ENCODE results near the gene PDE6B. TPM values are rescaled to one million over a fixed set of nuclear protein-coding genes. Genes with fewer than 3 reads are reported as not detected.

Gene PDE6B
- total RNA-seq, 1 experiment from 2014 or later, result 10.8 TPM

DNA sequence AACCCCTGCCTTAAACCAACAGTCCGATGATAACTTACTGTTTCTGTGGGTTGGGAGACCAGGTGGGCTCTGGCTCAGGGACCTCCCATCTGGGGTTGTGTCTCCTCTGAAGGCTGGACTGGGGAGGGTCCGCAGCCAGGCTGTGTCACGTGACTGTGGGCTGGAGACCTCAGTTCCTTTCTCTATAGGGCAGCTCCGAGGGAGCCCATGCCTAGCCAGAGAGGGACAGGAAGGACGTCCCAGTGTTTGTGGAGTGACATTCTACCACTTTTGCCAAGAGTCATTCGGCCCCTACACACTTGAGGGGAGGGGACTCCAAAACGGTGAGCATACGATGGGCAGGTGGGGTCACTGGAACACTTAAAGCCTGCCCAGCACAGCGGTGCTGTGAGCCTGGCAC, 84.7 kb downstream of the PDE6B start:
- Histone ChIP-seq H3K4me1 (ENCODE audit: insufficient read depth, low read length) (no peaks in the 10 kb centered on the region), H3K23ac (ENCODE audit: insufficient read length, low read depth, low read length) (no peak overlapping the region), H3K14ac (ENCODE audit: insufficient read depth, low read length) (no peak overlapping the region), H3K4me2 (ENCODE audit: insufficient read depth, insufficient read length, low read length) (no peak overlapping the region), H2AK5ac (ENCODE audit: insufficient read length, low read length) (no peak overlapping the region), H2BK15ac (ENCODE audit: low read depth, low read length) (no peak overlapping the region), H4K20me1 (ENCODE audit: control insufficient read depth, insufficient read depth, insufficient read length) (peaks cover 4% of the 10 kb centered on the region), H2BK120ac (ENCODE audit: low read depth, low read length, poor library complexity, severe bottlenecking) (no peak overlapping the region), H2BK20ac (ENCODE audit: low read depth, low read length, poor library complexity, severe bottlenecking) (no peak overlapping the region), H3K27me3 (ENCODE audit: insufficient read depth, low read length) (no peaks in the 10 kb centered on the region; the same call in 1 of the 2 replicates), H3K27ac (ENCODE audit: insufficient read length, low read depth, low read length) (no peak overlapping the region), H3K9me3 (ENCODE audit: control insufficient read depth, low read depth, low read length) (no peaks in the 10 kb centered on the region), H3K23me2 (ENCODE audit: insufficient read length, low read depth, low read length, poor library complexity, severe bottlenecking) (no peaks in the 10 kb centered on the region), H4K5ac (ENCODE audit: insufficient read length, low read depth, low read length) (no peak overlapping the region), H3K79me2 (ENCODE audit: insufficient read depth, low read length) (peaks cover 46% of the 10 kb centered on the region; the same call in 1 of the 2 replicates), H2BK12ac (ENCODE audit: insufficient read length, low read depth, low read length) (no peak overlapping the region), H3T11ph (ENCODE audit: low read length) (no peak overlapping the region), H3K9ac (ENCODE audit: extremely low read depth, insufficient read length, low read length) (no peak overlapping the region), H3K18ac (ENCODE audit: insufficient read length, low read depth, low read length) (no peak overlapping the region), H3K79me1 (ENCODE audit: insufficient read depth, low read depth, low read length, poor library complexity, severe bottlenecking) (peaks cover 22% of the 10 kb centered on the region), H2AFZ (ENCODE audit: low read length) (no peak overlapping the region), H4K91ac (ENCODE audit: insufficient read length, low read depth, low read length) (no peak overlapping the region), H4K8ac (replicated peaks; ENCODE audit: insufficient read length, low read depth, low read length) (no peak overlapping the region), H3K4ac (ENCODE audit: low read depth, low read length) (no peak overlapping the region), H3K56ac (ENCODE audit: insufficient read length, low read depth, low read length) (no peak overlapping the region), H2BK5ac (ENCODE audit: insufficient read length, low read length) (no peak overlapping the region)
- Mint-ChIP-seq H3K27ac (0 out of 7 replicates have a peak overlapping the region, but pooled peaks of 1 of the 3 experiments have one; percentile 17), H3K27me3 (ENCODE audit: low read depth) (peaks cover 3% of the 10 kb centered on the region), H3K36me3 (ENCODE audit: insufficient read depth in 1 of 3, low read depth in 3 of 3) (peaks cover 28 to 33% (median 28%) of the 10 kb centered on the region in 3 experiments), H3K4me1 (peaks cover 3 to 5% of the 10 kb centered on the region in 2 experiments; a peak in 3 of 4 replicates), H3K4me3 (no peak overlapping the region), H3K9me3 (peaks cover 0 to 4% of the 10 kb centered on the region in 2 experiments; a peak in 2 of 5 replicates)
- DNase-seq, result no peak
- TF ChIP-seq, protein P1, sequence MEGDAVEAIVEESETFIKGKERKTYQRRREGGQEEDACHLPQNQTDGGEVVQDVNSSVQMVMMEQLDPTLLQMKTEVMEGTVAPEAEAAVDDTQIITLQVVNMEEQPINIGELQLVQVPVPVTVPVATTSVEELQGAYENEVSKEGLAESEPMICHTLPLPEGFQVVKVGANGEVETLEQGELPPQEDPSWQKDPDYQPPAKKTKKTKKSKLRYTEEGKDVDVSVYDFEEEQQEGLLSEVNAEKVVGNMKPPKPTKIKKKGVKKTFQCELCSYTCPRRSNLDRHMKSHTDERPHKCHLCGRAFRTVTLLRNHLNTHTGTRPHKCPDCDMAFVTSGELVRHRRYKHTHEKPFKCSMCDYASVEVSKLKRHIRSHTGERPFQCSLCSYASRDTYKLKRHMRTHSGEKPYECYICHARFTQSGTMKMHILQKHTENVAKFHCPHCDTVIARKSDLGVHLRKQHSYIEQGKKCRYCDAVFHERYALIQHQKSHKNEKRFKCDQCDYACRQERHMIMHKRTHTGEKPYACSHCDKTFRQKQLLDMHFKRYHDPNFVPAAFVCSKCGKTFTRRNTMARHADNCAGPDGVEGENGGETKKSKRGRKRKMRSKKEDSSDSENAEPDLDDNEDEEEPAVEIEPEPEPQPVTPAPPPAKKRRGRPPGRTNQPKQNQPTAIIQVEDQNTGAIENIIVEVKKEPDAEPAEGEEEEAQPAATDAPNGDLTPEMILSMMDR (conservative IDR thresholded peaks at IDR 0.05), result no peak
- no CpG with 5 or more reads among the region's 9 CpGs for WGBS (ENCODE audit: extremely low coverage, insufficient read length, low lambda C conversion rate)

All from H9 (cell line).